HG03460 (cell line): ENCODE measurements around the gene ADAMTS16.

Experiments
- ATAC-seq: cut with Tn5 transposase; IDR thresholded peaks from one replicate; pipeline ENCODE4 v1.9.1; 2021; ENCODE audit not compliant: unreplicated experiment

Gene ADAMTS16

DNA sequence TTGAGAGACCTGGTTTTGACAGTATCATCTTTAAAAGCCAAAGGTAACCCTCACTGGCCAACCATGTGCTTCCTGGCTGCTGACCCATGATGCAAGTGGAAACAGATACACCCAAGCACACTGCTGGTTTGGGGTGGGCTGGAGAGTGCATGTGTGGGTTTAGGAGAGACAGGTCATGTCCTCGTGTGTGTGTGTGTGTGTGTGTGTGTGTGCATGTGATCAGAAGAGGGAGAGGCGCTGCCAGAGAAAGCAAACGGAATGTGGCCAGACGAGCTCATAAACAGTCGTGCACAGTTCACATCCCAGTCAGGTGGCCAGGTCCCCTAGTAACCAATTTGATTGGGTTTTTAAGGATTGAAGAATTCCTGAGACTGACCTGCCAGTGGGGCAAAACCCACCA lies 169.5 kb downstream of the ADAMTS16 start:
- ATAC-seq, result no peak

- no peak for ATAC-seq
Observed at GRCh38 chr5:5313101-5313635, 173.0 kb downstream of the ADAMTS16 start.

DNA sequence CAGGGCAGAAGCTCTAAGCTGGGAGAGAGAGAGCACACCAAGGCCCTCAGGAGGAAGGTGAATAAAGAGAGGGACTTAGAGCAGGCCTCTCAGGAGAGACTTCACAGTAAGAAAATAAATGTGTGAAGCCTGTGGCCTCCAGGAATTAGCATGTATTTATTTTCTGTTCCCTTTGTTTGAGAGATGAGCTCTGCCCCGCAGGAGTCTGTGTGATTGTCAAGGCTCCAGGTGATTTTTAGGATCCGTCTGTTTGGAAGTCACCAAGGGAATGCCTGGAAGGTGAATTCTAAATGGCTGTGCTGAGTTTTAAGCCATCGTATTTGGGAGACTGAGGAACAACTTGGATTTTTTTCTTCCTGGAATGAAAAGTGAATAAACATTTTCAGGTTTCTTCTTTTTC lies 174.0 kb downstream of the ADAMTS16 start:
- ATAC-seq, result no peak

DNA sequence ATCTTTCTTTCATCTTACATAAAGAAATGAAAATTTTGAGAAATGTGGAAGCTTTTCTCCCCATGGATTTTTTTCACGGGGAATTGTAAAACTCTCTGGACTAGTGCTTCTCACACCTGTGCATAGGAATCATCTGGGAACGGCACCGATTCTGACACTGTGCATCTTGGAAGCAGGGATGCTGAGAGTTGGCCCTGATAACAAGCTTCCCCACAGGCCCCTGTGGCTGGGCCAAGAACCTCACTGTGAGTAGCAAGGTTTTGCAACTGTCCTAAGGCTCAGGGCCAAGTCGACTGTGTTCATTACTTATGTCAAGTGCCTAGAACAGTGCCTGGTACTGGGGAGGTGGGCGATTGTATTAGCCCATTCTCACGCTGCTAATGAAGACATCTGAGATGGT lies 174.5 kb downstream of the ADAMTS16 start:
- no peak for ATAC-seq

GRCh38 chr5:5315068-5315980 lies 175.2 kb downstream of the ADAMTS16 start:
- ATAC-seq, result no peak

GRCh38 chr5:5316334-5316733 lies 176.2 kb downstream of the ADAMTS16 start:
- ATAC-seq, result no peak

- ATAC-seq, result no peak
Observed at GRCh38 chr5:5317976-5318375, 177.8 kb downstream of the ADAMTS16 start.

DNA sequence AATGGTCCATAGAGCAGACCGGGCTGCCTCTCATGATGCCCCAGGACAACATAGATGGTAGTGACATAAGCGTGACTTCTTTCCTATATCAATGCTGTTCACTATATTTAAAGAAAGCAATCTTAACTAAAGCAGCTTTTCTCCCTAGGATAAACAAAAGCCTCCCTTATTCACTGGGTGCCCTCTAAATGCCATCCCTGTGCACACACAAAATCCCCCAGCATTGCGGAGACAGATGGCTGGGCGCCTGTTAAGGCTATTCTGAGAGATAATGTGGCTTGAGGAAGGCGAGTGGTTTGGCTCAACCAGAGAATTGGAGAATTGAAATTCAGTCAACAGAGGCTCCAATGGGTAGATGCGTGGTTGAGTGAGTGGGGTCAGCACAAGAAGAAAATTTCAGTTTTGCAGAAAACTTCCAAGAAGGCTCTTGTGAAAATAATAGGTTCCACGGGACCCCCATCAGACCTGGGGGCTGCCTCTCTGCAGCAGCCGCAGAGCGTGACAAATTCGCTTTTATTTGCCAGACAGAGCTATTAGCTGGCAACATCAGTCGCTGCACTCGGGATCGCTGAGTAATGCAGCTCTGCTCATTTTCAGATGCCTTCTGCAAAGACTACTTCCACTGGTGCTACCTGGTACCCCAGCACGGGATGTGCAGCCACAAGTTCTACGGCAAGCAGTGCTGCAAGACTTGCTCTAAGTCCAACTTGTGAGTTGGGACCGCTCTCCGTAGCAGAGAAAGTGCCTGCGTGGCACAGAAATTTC lies 178.5 kb downstream of the ADAMTS16 start:
- no peak for ATAC-seq

GRCh38 chr5:5320062-5320805 lies 180.1 kb downstream of the ADAMTS16 start:
- ATAC-seq, result no peak

- ATAC-seq, result no peak
Observed at GRCh38 chr5:5321137-5321536, 181.0 kb downstream of the ADAMTS16 start.

DNA sequence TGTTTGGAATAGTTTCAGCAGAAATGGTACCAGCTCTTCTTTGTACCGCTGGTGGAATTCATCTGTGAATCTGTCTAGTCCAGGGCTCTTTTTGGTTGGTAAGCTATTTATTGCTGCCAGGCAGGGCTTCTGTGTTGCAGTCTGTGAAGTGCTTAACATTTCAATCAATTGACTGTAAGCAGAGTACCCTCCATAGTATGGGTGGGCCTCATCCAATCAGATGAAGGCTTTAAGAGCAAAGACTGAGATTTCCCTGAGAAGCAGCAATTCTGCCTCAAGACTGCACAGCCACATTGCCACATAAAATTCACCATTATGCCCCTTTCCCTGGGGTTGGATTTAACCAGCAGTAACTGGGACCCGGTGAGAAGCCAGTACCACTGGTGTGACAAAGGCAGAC lies 183.4 kb downstream of the ADAMTS16 start:
- no peak for ATAC-seq

GRCh38 chr5:5326115-5326758 lies 186.1 kb downstream of the ADAMTS16 start:
- no peak for ATAC-seq

DNA sequence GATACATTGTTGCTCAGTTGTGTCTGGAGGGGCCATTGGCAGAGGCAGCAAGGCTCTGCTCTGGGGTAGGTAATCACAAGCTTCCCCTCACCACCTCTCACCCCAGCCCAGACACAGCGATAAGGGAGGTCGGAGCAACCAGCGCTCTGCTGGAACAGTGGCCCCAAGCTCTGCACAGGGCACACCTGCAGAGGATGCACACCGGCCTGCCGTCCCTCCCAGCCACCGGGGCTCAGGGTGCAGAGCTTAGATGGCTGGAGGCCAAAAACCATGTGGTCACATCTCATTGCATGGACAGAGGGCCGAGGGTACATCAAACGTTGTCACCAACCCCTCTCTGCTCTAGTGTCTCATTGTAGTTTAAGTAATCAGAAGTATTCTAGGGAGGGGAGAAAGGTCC lies 187.0 kb downstream of the ADAMTS16 start:
- no peak for ATAC-seq

- ATAC-seq, result no peak
Observed at GRCh38 chr5:5330728-5331452, 190.8 kb downstream of the ADAMTS16 start.

- ATAC-seq, result no peak
Observed at GRCh38 chr5:5331848-5332247, 191.7 kb downstream of the ADAMTS16 start.

- no peak for ATAC-seq
Observed at GRCh38 chr5:5332287-5332686, 192.2 kb downstream of the ADAMTS16 start.

GRCh38 chr5:5335107-5335506 lies 195.0 kb downstream of the ADAMTS16 start:
- ATAC-seq, result no peak

DNA sequence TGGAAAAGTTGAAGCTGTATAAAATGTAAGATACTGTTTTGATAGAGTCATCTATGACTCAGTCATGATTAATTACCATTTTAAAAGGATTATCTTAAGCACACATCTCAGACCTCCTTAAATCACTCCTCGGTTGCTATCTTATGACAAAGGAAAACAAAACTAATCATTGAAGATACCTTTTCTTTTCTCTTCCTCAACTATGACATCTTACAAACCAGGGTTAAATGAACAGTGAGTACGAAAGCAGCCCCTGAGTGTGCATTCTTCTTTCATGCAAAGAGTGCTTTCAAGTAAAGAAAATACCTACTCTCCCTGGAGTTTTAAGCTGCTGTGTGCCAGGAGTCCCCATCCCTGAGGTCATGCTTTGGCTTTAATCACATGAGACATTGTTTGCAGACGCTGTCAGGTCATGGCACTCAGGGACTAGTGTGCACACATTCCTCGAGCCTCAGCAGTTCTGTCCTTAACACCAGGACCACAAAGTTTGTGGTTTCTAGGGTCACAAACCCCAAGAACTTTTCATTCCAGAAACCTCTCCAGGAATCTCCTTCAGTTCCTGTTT lies 195.7 kb downstream of the ADAMTS16 start:
- ATAC-seq, result no peak

DNA sequence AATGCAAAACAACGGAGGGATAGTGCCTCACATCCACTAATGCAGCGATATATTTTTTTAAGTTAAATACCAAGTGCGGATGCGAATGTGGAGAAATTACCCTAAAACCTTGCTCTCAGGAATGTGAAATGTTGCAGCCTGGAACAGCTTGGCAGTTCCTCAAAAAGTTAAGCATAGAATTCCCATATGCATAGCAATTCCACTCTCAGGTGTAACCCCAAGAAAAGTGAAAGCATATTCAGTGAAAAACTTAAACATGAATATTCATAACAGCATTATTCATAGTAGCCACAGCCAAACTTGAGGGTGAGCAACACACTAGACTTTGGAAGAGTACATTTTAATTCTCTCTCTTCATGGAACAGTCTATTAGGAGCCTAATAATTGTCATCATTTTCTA lies 199.1 kb downstream of the ADAMTS16 start:
- no peak for ATAC-seq
